Measurements from ENCODE around the gene CCDC157. TPM values are rescaled to one million over a fixed set of nuclear protein-coding genes. Genes with fewer than 3 reads are reported as not detected.

CCDC157 gene
- polyA plus RNA-seq, 1 of the 3 experiments (the other 2 are of a cell fraction): 5.8 TPM

- Histone ChIP-seq H4K20me1 (ENCODE audit: insufficient read depth) (no peaks in the 10 kb centered on the region), H3K9ac (no peak overlapping the region), H2AFZ (ENCODE audit: low read depth) (no peak overlapping the region), H3K36me3 (replicated peaks in 1 of 2; ENCODE audit: control insufficient read depth in 1 of 2, insufficient read depth in 2 of 2, low read length in 1 of 2) (peaks cover 25 to 44% of the 10 kb centered on the region in 2 experiments), H3K27me3 (ENCODE audit: insufficient read depth) (no peaks in the 10 kb centered on the region), H3K9me2 (no peaks in the 10 kb centered on the region), H3F3A (replicated peaks; ENCODE audit: insufficient read depth) (no peaks in the 10 kb centered on the region), H3K79me2 (ENCODE audit: insufficient read depth) (no peaks in the 10 kb centered on the region), H3K4me2 (no peak overlapping the region), H3K9me3 (no peaks in the 10 kb centered on the region), H3K4me3 (ENCODE audit: low read depth in 2 of 2, low read length in 1 of 2) (no peak overlapping the region), H3K4me1 (ENCODE audit: control insufficient read depth in 1 of 2, insufficient read depth in 2 of 2, low read depth in 1 of 2, low read length in 1 of 2) (no peaks in the 10 kb centered on the region), H3K27ac (ENCODE audit: low read depth in 2 of 2, low read length in 1 of 2) (no peak overlapping the region)
- no peak for TF ChIP-seq EP300 (IDR thresholded peaks at IDR 0.05; ENCODE audit: borderline replicate concordance in 1 of 2, low read depth in 1 of 2, low read length in 1 of 2)
- no peak for TF ChIP-seq SMC3 (IDR thresholded peaks at IDR 0.05; ENCODE audit: low read depth, low read length)
- no peak for TF ChIP-seq CHD2 (IDR thresholded peaks at IDR 0.05; ENCODE audit: low read length, partially characterized antibody)
- TF ChIP-seq IRF3 (IDR thresholded peaks at IDR 0.05; ENCODE audit: low read depth, low read length): no peak
- TF ChIP-seq FOXJ3 (CRISPR knock-in tag; IDR thresholded peaks at IDR 0.05): no peak
- TF ChIP-seq RCOR1 (IDR thresholded peaks at IDR 0.05; ENCODE audit: low read length): no peak
- TF ChIP-seq ELF1 (IDR thresholded peaks at IDR 0.05): no peak
- ChIA-PET CTCF (interaction anchor here (0.6 to 1.5 kb wide), 5 partner anchors 9 to 125 kb away, joined by 3 to 10 read pairs (median 3); partner anchors contain the start of genes CASTOR1 and RNF215), POLR2A (interaction anchor here (0.8 to 1.9 kb wide), 2 partner anchors 9 to 12 kb away, joined by 3 to 10 read pairs; no protein-coding TSS in a partner anchor)
- DNase-seq: no peak
- WGBS (ENCODE audit: low lambda C conversion rate): 91% methylated on average over 5 of the region's 5 CpGs
Observed at GRCh38 chr22:30413745-30414524, 57.1 kb downstream of the CCDC157 start.

GRCh38 chr22:30414525-30415047 lies 57.8 kb downstream of the CCDC157 start:
- Histone ChIP-seq H4K20me1 (ENCODE audit: insufficient read depth) (no peaks in the 10 kb centered on the region), H3K4me1 (ENCODE audit: control insufficient read depth in 1 of 2, insufficient read depth in 2 of 2, low read depth in 1 of 2, low read length in 1 of 2) (peaks cover 0 to 4% of the 10 kb centered on the region in 2 experiments; a peak in 1 of 4 replicates), H3K27ac (ENCODE audit: low read depth in 2 of 2, low read length in 1 of 2) (no peak overlapping the region), H3K27me3 (ENCODE audit: insufficient read depth) (no peaks in the 10 kb centered on the region), H3K36me3 (replicated peaks in 1 of 2; ENCODE audit: control insufficient read depth in 1 of 2, insufficient read depth in 2 of 2, low read length in 1 of 2) (peaks cover 30 to 44% of the 10 kb centered on the region in 2 experiments), H3F3A (replicated peaks; ENCODE audit: insufficient read depth) (peaks cover 3% of the 10 kb centered on the region), H3K9me3 (no peaks in the 10 kb centered on the region), H3K79me2 (ENCODE audit: insufficient read depth) (no peaks in the 10 kb centered on the region), H3K4me3 (ENCODE audit: low read depth in 2 of 2, low read length in 1 of 2) (no peak overlapping the region), H3K9ac (no peak overlapping the region), H3K9me2 (no peaks in the 10 kb centered on the region), H2AFZ (ENCODE audit: low read depth) (no peak overlapping the region), H3K4me2 (no peak overlapping the region)
- no peak for DNase-seq
- TF ChIP-seq ELF1 (IDR thresholded peaks at IDR 0.05) (no peak), SIN3A (IDR thresholded peaks at IDR 0.05; ENCODE audit: borderline replicate concordance, low read depth, low read length) (no peak), TCF12 (IDR thresholded peaks at IDR 0.05) (no peak), NFIC (IDR thresholded peaks at IDR 0.05; ENCODE audit: borderline replicate concordance) (no peak), RCOR1 (IDR thresholded peaks at IDR 0.05; ENCODE audit: low read length) (no peak)
- WGBS (ENCODE audit: low lambda C conversion rate): 83% methylated on average over 4 of the region's 4 CpGs
- POLR2A ChIA-PET: interaction anchor here (0.6 kb wide), 1 partner anchor 33 kb away, joined by 3 read pairs; no protein-coding TSS in a partner anchor
- CTCF ChIA-PET: interaction anchor here (1.1 to 1.5 kb wide), 2 partner anchors 9 to 126 kb away, joined by 5 to 10 read pairs; partner anchors contain the start of gene CASTOR1
